ENCODE measurements around the gene CNGA4.

DNA sequence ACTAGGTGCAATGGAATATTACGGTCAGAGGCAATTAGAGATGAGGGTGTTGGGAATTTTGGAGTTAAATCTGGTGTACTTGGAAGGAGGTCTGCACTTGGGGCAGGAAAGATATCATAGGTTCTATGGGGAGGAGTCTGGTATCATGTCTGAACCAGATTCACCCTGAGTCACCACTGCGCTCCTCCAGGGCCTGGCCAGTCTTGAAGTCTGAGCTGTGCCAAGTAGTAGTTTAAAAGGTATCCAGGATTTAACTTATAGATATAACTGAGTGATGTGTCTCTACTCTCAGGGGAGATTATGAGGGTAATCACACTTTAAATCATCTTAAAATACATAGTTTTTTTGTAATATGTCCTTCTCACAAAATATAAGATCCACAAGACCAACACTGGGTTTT lies 6.6 kb downstream of the CNGA4 start:
- TF ChIP-seq, protein P1, sequence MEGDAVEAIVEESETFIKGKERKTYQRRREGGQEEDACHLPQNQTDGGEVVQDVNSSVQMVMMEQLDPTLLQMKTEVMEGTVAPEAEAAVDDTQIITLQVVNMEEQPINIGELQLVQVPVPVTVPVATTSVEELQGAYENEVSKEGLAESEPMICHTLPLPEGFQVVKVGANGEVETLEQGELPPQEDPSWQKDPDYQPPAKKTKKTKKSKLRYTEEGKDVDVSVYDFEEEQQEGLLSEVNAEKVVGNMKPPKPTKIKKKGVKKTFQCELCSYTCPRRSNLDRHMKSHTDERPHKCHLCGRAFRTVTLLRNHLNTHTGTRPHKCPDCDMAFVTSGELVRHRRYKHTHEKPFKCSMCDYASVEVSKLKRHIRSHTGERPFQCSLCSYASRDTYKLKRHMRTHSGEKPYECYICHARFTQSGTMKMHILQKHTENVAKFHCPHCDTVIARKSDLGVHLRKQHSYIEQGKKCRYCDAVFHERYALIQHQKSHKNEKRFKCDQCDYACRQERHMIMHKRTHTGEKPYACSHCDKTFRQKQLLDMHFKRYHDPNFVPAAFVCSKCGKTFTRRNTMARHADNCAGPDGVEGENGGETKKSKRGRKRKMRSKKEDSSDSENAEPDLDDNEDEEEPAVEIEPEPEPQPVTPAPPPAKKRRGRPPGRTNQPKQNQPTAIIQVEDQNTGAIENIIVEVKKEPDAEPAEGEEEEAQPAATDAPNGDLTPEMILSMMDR (conservative IDR thresholded peaks at IDR 0.05), result no peak
- no peak for TF ChIP-seq ZFX (IDR thresholded peaks at IDR 0.05)
